Nephron progenitor cell (in vitro differentiated cells): ENCODE measurements around the gene CPA1.

Experiments
- DNase-seq: peaks from one replicate; pipeline ENCODE4 v3.0.0; 2021
- H3K27ac Mint-ChIP-seq: 2 replicates; pipeline ENCODE4 v1.8.0; 2021; ENCODE audit warnings: mild to moderate bottlenecking, moderate library complexity, mixed read lengths
- H3K27me3 Mint-ChIP-seq: 2 replicates; pipeline ENCODE4 v1.8.0; 2021; ENCODE audit warnings: mild to moderate bottlenecking, low read depth, mixed read lengths; ENCODE audit not compliant: poor library complexity
- H3K36me3 Mint-ChIP-seq: 2 replicates; pipeline ENCODE4 v1.8.0; 2021; ENCODE audit warnings: low read depth, mixed read lengths
- H3K4me1 Mint-ChIP-seq: 2 replicates; pipeline ENCODE4 v1.8.0; 2021; ENCODE audit warnings: mixed read lengths
- H3K4me3 Mint-ChIP-seq: 2 replicates; pipeline ENCODE4 v1.8.0; 2021; ENCODE audit warnings: mild to moderate bottlenecking, moderate library complexity, mixed read lengths
- H3K9me3 Mint-ChIP-seq: 2 replicates; pipeline ENCODE4 v1.8.0; 2021; ENCODE audit warnings: mild to moderate bottlenecking, moderate library complexity, mixed read lengths
- TF ChIP-seq, protein P1 (sequence below): fragments of 200-600 bp; sonication (generic); IDR thresholded peaks from 2 replicates; pipeline ENCODE4 v1.5.0; 2021; ENCODE audit warnings: antibody characterized with exemption

Gene CPA1

DNA sequence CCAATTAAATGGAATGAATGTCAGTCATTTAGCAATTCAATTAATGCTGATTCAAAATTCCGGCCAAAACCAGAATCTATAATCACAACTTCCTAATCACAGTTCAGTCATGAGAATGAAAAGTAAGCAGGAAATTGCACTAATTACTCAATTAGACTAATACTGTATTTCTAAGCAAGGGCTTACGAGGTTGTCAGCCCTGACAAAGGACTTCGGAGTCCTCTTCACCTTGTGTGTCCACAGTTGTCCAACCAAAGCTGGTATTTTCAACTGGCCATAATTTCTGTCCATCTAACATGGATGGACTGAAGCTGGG is 17.4 kb downstream of the CPA1 start:
- peaks cover 63% of the 10 kb centered on the region for H3K4me1 Mint-ChIP-seq
- DNase-seq, result no peak
- no peaks in the 10 kb centered on the region for H3K27me3 Mint-ChIP-seq
- H3K27ac Mint-ChIP-seq, result peak overlapping the region; percentile 64
- H3K9me3 Mint-ChIP-seq, result no peaks in the 10 kb centered on the region
- TF ChIP-seq, protein P1, sequence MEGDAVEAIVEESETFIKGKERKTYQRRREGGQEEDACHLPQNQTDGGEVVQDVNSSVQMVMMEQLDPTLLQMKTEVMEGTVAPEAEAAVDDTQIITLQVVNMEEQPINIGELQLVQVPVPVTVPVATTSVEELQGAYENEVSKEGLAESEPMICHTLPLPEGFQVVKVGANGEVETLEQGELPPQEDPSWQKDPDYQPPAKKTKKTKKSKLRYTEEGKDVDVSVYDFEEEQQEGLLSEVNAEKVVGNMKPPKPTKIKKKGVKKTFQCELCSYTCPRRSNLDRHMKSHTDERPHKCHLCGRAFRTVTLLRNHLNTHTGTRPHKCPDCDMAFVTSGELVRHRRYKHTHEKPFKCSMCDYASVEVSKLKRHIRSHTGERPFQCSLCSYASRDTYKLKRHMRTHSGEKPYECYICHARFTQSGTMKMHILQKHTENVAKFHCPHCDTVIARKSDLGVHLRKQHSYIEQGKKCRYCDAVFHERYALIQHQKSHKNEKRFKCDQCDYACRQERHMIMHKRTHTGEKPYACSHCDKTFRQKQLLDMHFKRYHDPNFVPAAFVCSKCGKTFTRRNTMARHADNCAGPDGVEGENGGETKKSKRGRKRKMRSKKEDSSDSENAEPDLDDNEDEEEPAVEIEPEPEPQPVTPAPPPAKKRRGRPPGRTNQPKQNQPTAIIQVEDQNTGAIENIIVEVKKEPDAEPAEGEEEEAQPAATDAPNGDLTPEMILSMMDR, result no peak
- H3K4me3 Mint-ChIP-seq, result peak overlapping the region; percentile 16
- H3K36me3 Mint-ChIP-seq, result peaks cover 44% of the 10 kb centered on the region

DNA sequence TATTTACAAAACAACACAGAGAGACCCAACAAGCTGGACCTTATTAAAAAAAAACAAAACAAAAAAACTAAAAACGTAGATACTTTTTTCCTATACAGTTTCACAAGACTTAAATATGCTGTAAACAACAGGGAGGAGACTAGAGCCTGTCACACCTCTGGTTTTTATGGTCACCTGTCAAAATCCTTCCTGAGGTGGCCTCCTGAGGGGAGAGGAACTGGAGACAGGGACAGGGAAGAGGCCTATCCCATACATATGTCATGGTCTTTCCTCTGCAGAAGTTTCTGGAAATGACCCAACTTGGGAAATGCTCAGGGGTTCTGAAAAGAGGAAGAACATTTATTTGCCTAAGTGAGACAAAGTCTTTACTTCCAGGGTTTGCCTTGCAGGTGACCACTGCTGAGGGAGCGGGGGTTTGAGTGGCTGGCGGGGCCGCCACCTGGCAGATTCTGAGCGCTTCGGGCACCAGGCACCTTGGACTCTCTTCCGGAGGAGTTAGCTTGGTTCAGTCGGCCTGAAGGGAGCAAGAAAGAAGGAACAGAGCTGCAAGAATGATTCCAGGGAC is 18.3 kb downstream of the CPA1 start:
- H3K27me3 Mint-ChIP-seq, result no peaks in the 10 kb centered on the region
- TF ChIP-seq, protein P1, result no peak
- peaks cover 51% of the 10 kb centered on the region for H3K36me3 Mint-ChIP-seq
- H3K9me3 Mint-ChIP-seq, result no peaks in the 10 kb centered on the region
- no peak overlapping the region for H3K4me3 Mint-ChIP-seq
- H3K4me1 Mint-ChIP-seq, result peaks cover 54% of the 10 kb centered on the region
- H3K27ac Mint-ChIP-seq, result peak overlapping the region; percentile 86
- no peak for DNase-seq

DNA sequence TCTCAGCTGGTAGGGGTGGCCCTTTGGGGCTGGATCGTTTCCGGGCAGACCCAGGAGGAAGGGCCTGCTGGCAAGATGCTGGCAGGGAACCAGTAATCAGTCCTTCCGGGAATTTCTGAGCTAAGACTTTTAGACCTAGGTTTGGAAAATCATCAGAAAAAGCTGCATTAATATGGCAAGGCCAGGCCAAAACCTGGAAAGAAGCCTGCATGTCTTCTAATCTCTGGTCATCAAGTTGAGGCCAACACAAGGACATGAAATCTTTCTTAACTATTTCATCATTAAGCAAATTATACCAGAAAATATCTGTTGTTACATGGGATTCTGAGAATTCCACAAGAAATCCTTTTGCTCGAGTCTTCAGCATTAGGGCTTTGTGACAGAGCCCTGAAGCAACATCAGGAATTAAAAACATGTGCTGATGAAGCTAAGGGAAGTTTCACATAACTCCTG is 19.9 kb downstream of the CPA1 start:
- Mint-ChIP-seq H3K9me3 (no peaks in the 10 kb centered on the region), H3K4me3 (no peak overlapping the region), H3K36me3 (peaks cover 51% of the 10 kb centered on the region), H3K27me3 (no peaks in the 10 kb centered on the region), H3K27ac (peak overlapping the region; percentile 81), H3K4me1 (peaks cover 39% of the 10 kb centered on the region)
- no peak for DNase-seq
- TF ChIP-seq, protein P1, result no peak

DNA sequence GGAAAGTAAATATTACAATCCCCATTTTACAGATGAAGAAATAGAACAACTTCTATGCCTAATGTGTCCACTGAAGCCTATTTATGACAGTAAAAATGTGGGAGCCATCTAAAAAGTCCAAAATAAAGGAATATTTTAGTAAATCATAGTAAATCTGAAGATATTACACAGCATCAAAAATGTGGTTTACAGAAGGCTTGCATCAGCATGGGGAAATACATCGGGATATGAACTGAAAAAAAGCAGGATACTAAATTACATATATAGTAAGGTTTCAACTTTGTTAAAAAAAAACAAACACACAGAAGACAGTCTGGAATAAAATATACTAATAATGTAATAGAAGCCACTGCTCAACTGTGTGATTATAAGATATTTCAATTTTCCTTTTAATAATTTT is 20.8 kb downstream of the CPA1 start:
- peaks cover 56% of the 10 kb centered on the region for H3K36me3 Mint-ChIP-seq
- H3K9me3 Mint-ChIP-seq, result no peaks in the 10 kb centered on the region
- no peak overlapping the region for H3K27ac Mint-ChIP-seq
- no peak overlapping the region for H3K4me3 Mint-ChIP-seq
- TF ChIP-seq, protein P1, result no peak
- H3K27me3 Mint-ChIP-seq, result no peaks in the 10 kb centered on the region
- no peak for DNase-seq
- peaks cover 29% of the 10 kb centered on the region for H3K4me1 Mint-ChIP-seq

DNA sequence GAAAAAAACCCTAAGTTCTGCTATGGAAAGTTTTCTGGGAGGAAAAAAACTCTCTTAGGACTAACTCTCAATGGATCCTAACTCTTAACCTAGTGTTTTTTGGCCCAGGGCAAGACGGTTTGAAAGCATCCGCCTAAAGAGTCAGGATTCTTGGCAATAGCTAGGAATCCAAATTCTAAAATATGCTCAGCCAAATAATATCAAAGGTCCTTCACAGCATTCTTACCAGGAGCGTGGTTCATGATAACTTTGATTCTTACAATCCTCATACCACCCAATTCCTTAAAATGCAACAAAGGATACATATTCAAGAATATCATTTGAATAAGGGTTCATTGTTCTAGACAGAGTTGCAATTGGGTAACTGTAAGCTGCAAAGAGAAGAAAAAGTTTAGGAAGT is 21.3 kb downstream of the CPA1 start:
- Mint-ChIP-seq H3K27me3 (no peaks in the 10 kb centered on the region), H3K36me3 (peaks cover 56% of the 10 kb centered on the region), H3K27ac (no peak overlapping the region), H3K9me3 (no peaks in the 10 kb centered on the region), H3K4me3 (no peak overlapping the region), H3K4me1 (peaks cover 24% of the 10 kb centered on the region)
- DNase-seq, result no peak
- TF ChIP-seq, protein P1, result no peak

DNA sequence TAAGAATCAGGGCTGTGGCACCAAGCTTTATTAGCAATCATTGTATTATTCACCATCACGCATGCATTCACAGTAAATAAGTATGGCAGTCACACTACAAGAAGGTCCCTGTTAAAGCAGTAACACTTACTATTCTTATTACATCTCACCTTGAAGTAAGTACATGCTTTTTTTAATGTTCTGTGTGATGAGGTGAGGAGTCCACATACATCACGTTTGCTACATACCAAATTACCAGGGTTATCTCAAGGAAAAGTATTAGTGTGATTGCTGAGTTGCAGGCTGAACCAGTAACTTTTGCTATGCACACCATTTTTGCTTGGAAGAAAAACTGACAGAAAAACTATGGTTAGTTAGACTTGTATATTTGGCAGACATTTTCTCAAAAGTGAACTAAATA is 24.7 kb downstream of the CPA1 start:
- no peaks in the 10 kb centered on the region for H3K9me3 Mint-ChIP-seq
- peaks cover 29% of the 10 kb centered on the region for H3K4me1 Mint-ChIP-seq
- H3K36me3 Mint-ChIP-seq, result peaks cover 40% of the 10 kb centered on the region
- no peak overlapping the region for H3K4me3 Mint-ChIP-seq
- H3K27ac Mint-ChIP-seq, result no peak overlapping the region
- DNase-seq, result no peak
- TF ChIP-seq, protein P1, result no peak
- no peaks in the 10 kb centered on the region for H3K27me3 Mint-ChIP-seq
